IPS DF 6.9 (cell line): ENCODE results near the gene TIMP1.

Experiments used
- DNase-seq: peaks from one replicate; pipeline ENCODE4 v3.0.0-alpha.2; 2013; ENCODE audit warnings: low read depth, low spot score
- H3K27ac ChIP-seq: one replicate; pipeline ENCODE4 v1.5.1; 2013; ENCODE audit warnings: low read length, control low read depth
- H3K27me3 ChIP-seq: 2 replicates; pipeline ENCODE4 v1.6.1; 2013; ENCODE audit warnings: mild to moderate bottlenecking, low read length; ENCODE audit not compliant: control insufficient read depth, insufficient read depth
- H3K36me3 ChIP-seq: 2 replicates; pipeline ENCODE4 v1.6.1; 2013; ENCODE audit warnings: low read length; ENCODE audit not compliant: control insufficient read depth, insufficient read depth
- H3K4me1 ChIP-seq: 2 replicates; pipeline ENCODE4 v1.6.1; 2013; ENCODE audit warnings: low read length; ENCODE audit not compliant: control insufficient read depth, insufficient read depth
- H3K4me3 ChIP-seq: 2 replicates; pipeline ENCODE4 v1.5.1; 2013; ENCODE audit warnings: mild to moderate bottlenecking, low read length
- H3K9me3 ChIP-seq: 2 replicates; pipeline ENCODE4 v1.6.1; 2013; ENCODE audit warnings: low read length, inconsistent platforms; ENCODE audit not compliant: control insufficient read depth, insufficient read depth
- WGBS: extraction: QIAGEN DNeasy Blood & Tissue Kit; methylation state at CpG from one replicate; pipeline ENCODE4 v1.1.7; 2013; ENCODE audit warnings: mixed read lengths, missing lambda C conversion rate; ENCODE audit not compliant: insufficient read length, insufficient coverage; 5-methylcytosine and 5-hydroxymethylcytosine counted together

Gene TIMP1

DNA sequence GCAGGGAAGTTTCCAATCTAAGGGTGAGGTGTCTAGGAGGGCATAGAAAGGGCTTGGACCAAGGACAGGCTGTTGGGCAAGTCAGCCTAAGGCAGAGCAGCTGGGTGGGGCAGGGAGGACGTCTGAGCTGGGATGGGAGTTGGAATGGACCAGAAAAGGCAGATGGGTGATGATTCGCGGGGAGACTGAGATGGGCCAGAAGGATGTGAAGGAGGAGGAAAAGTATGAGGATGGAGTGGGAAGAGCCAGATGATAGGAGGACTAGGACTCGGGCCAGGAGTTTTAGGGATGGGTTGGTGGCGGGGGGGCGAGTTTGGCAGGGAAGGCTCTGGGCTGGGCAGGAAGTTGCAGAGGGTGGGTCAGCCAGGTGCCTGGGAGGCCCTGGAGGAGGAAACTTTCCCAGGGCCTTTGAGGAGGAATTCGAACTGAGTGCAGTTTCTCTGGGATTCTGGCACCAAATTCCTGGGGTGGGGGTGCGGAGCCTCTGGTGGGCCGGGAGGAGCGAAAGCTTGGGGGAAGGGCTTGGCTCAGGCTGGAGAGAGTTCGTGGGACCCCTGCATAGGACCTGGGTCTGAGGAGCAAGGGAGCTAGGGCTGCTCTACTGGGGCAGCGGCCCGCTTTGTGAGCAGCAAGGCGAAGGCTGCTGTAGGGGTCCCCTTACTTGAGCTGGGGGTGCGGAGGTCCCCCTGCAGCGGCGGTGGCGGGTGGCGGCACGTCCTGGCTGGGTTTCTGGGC lies 8.7 kb upstream of the TIMP1 start:
- Histone ChIP-seq H3K4me3 (peak overlapping the region; percentile 49; the same call in 1 of the 2 replicates), H3K36me3 (peaks cover 2% of the 10 kb centered on the region; the same call in 1 of the 2 replicates), H3K4me1 (peaks cover 6% of the 10 kb centered on the region), H3K27me3 (no peaks in the 10 kb centered on the region), H3K9me3 (no peaks in the 10 kb centered on the region), H3K27ac (no peak overlapping the region)
- WGBS, result no CpG with 5 or more reads among the region's 20 CpGs
- DNase-seq, result peak; percentile 47

DNA sequence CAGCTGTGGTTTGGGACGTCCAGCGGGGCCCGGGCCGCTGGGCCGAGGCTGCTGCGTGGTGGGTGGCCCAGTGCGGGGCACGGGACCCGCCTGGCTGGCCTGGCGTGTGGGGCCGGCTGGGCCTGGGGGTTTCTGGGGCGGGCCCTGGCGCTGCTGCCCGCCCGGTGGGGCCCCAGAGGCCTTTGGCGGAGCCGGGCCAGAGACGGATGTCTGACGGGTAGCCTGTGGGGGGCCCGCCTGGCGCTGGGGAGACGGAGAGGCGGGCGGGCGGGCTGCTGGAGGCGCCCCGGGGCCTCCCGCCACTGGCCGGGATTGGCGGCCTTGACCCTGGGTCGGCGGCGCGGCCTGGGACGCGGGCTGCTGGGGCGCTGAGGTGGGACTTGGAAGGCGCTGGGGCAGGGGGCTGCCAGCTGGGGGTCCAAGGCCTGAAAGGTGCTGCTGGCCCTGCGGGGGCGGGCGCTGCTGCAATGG lies 8.1 kb upstream of the TIMP1 start:
- H3K9me3 ChIP-seq, result no peaks in the 10 kb centered on the region
- no peak for DNase-seq
- H3K27me3 ChIP-seq, result no peaks in the 10 kb centered on the region
- H3K36me3 ChIP-seq, result no peaks in the 10 kb centered on the region; the same call in 1 of the 2 replicates
- peak overlapping the region; percentile 49; the same call in 1 of the 2 replicates for H3K4me3 ChIP-seq
- peaks cover 7% of the 10 kb centered on the region for H3K4me1 ChIP-seq
- no peak overlapping the region for H3K27ac ChIP-seq
- no CpG with 5 or more reads among the region's 41 CpGs for WGBS

DNA sequence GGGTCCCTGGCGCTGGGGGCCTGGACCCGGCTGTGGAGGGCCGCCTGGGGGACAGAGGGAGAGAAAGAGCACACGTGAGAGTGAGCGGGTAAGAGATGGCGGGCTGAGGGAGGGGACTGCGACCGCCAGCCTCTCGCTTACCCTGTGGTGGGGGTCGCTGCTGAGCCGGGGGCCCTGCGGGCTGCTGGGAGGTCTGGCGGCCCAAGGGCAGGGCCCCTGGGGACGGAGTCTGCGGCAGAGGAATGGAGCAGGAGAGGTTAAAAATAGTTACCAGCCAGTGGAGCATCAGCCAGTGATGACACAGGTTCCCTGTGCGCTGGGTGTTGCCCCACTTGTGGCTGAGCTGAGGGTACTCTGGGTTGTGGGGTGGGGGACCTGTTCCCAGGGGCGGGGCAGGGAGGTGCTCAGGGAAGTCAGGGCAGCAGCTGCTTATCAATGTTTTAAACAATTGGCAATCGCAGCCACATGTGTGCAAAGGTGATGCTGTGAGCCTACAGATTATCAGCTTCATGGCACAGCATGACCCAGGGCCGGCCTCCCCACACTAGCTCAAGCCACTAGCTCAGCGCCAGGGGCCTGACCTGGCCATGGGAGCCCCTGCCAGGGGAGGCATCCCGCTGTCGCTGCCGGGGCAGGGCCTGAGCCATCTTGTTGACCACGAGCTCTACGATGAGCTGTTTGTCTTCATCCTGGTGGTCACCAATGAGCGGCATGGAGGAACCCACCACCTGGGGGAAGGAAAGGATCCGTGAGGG lies 7.5 kb upstream of the TIMP1 start:
- Histone ChIP-seq H3K36me3 (no peaks in the 10 kb centered on the region; the same call in 1 of the 2 replicates), H3K4me1 (peaks cover 7% of the 10 kb centered on the region), H3K9me3 (no peaks in the 10 kb centered on the region), H3K4me3 (peak overlapping the region; percentile 49; the same call in 1 of the 2 replicates), H3K27ac (no peak overlapping the region), H3K27me3 (no peaks in the 10 kb centered on the region)
- no CpG with 5 or more reads among the region's 27 CpGs for WGBS
- no peak for DNase-seq

DNA sequence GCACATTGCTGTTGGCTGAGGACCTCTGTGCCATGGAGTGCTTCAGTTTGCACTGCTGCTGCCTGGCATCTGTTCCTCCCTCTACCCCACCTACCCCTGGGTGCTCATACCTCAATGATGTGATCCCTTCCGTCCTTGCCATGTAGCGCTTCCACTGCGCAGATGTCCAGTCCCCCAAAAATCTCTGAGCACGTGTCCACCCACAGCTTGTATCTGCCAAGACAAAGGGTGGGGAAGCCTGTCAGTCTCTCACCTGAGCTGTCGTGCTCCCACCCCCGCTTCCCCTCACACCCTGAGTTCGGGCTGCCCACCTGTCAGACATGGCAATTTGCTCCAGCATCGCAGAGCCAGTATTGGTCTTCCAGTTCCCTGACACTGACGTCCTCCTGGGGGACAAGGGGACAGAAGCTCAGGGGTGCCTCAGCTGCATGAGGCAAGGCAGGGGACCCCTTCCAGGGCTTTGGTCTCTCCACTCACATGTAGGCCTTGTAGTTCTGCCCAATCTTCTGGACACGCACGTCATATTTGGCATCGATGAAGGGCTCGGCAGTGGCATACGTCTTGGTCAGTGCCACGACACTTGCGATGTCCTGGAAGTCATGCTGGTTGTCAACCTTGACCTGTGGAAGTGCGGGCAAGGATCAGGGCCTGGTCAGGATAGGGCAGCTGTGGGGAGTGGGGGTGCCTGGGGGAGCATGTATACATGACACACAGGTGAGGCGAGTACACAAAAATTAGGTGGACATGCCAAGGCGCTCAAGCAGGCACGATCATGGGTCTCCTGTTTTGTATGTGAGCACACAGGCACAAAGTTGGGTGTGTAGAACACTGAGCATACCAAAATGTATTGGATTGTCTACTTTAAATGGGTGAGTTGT lies 6.0 kb upstream of the TIMP1 start:
- no peak overlapping the region for H3K4me3 ChIP-seq
- H3K4me1 ChIP-seq, result peaks cover 7% of the 10 kb centered on the region
- H3K36me3 ChIP-seq, result no peaks in the 10 kb centered on the region; the same call in 1 of the 2 replicates
- H3K9me3 ChIP-seq, result no peaks in the 10 kb centered on the region
- WGBS, result no CpG with 5 or more reads among the region's 20 CpGs
- H3K27me3 ChIP-seq, result no peaks in the 10 kb centered on the region
- no peak overlapping the region for H3K27ac ChIP-seq
- no peak for DNase-seq

DNA sequence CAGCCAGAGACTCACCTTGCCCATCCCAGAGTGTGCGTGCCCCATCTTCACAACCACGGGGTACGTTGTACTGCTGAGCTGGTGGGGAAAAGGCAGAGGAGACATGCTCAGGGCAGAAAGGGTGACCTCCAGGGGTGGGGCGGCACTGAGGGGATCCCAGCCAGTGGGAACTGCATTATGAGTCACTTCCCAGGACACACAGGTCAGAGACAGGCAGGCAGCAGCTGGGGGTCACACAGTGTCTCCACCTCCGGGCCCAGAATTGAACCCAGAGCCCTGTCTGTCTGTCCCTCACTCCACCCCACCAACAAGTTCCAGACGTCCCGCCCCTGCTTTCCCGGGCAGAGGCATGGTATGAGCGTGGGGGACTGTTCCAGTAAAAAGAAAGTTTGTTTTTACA lies 4.8 kb upstream of the TIMP1 start:
- H3K27me3 ChIP-seq, result no peaks in the 10 kb centered on the region
- DNase-seq, result no peak
- H3K9me3 ChIP-seq, result no peaks in the 10 kb centered on the region
- H3K4me1 ChIP-seq, result peaks cover 7% of the 10 kb centered on the region
- no peak overlapping the region for H3K27ac ChIP-seq
- H3K36me3 ChIP-seq, result no peaks in the 10 kb centered on the region
- no peak overlapping the region for H3K4me3 ChIP-seq
- no CpG with 5 or more reads among the region's 9 CpGs for WGBS

DNA sequence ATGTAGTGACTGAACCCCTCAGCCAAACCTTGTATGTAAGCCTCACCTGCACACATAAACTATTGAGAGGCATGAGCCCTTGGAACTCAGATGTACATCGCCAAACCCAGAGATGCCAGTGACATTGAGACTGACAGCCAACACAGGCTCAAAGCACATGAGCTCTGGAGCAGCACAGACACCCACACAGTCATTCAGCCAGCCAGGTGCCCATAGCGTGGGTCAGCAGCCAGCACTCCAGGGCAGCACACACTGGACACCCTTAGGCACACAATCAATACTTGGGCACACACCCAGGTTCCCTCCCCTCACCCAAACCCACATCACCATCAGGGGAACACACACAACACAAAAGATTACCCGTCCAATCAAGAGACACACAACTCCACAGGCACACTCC lies 4.3 kb upstream of the TIMP1 start:
- Histone ChIP-seq H3K27ac (no peak overlapping the region), H3K36me3 (no peaks in the 10 kb centered on the region), H3K4me3 (no peak overlapping the region), H3K9me3 (no peaks in the 10 kb centered on the region), H3K4me1 (peaks cover 5% of the 10 kb centered on the region), H3K27me3 (no peaks in the 10 kb centered on the region)
- DNase-seq, result no peak
- no CpG with 5 or more reads among the region's 3 CpGs for WGBS

DNA sequence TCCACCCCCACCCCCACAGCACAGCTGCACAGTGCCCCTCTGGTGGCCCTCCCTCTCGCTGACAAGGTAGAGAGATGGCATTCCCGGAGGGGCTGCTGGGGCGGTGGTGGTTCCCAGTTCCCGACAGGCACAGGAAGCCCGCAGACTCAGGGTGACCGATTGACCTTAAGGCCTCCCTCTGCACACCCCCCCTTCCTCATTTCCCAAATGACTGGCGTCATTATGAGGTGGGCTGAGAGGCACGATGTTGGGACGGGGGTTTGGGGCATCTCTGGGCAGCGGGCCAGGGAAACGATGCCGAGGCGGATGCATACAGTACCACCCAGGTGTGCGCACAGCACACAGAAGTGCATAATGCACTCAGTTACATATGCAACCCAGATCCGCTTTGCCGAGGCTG lies 3.5 kb upstream of the TIMP1 start:
- H3K4me3 ChIP-seq, result no peak overlapping the region
- no peaks in the 10 kb centered on the region for H3K36me3 ChIP-seq
- no peaks in the 10 kb centered on the region for H3K27me3 ChIP-seq
- peaks cover 4% of the 10 kb centered on the region for H3K4me1 ChIP-seq
- WGBS, result no CpG with 5 or more reads among the region's 16 CpGs
- H3K9me3 ChIP-seq, result no peaks in the 10 kb centered on the region
- no peak for DNase-seq
- H3K27ac ChIP-seq, result no peak overlapping the region

DNA sequence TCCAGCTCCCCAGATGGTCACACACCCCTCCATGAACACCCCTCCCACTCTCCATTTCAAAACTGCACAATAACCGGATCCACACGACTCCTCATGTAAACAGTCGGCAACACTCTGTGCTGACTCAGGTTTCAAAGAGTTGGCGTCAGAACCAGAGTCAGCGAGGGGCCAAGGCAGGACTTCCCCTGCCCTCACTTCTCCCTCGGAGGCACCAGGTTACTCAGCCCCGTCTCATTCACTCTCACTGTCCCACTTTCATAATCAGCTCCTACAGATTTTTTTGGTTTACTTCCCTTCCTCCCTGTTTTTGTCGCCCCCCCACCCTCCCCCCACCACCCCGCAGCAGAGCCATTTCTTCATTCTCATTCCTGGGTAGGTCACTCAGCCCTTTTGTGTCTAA lies 2.7 kb upstream of the TIMP1 start:
- DNase-seq, result no peak
- no peaks in the 10 kb centered on the region for H3K36me3 ChIP-seq
- no peak overlapping the region for H3K27ac ChIP-seq
- no peaks in the 10 kb centered on the region for H3K9me3 ChIP-seq
- no CpG with 5 or more reads among the region's 9 CpGs for WGBS
- H3K4me1 ChIP-seq, result peaks cover 4% of the 10 kb centered on the region
- no peak overlapping the region for H3K4me3 ChIP-seq
- no peaks in the 10 kb centered on the region for H3K27me3 ChIP-seq

DNA sequence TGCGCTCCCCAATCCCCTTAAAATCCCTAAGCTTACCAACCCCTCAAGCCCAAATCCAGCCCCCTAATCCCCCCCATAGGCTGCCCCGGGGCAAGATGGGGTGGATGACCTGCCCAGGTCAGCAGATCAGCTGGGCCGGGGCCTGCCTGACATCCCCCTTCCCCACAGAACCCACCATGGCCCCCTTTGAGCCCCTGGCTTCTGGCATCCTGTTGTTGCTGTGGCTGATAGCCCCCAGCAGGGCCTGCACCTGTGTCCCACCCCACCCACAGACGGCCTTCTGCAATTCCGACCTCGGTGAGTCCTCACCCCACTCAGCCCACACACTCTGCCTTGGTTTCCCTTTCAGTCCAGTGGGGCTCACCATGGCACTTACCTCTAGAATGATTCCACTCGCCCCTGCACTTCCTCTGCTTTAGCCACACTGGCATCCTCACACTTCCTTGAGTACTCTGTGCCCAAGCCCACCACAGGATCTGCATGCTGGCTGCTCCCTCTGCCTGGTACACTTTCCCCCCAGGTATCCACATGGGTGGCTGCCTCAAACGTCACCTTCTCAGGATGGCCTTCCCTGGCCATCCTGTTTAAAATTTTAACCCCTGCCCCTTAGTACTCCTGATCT lies 1.1 kb downstream of the TIMP1 start:
- Histone ChIP-seq H3K4me1 (peaks cover 1% of the 10 kb centered on the region; the same call in 1 of the 2 replicates), H3K9me3 (no peaks in the 10 kb centered on the region), H3K36me3 (no peaks in the 10 kb centered on the region), H3K27me3 (no peaks in the 10 kb centered on the region), H3K27ac (no peak overlapping the region), H3K4me3 (no peak overlapping the region)
- no peak for DNase-seq
- 100% methylated on average over 1 of the region's 8 CpGs for WGBS

DNA sequence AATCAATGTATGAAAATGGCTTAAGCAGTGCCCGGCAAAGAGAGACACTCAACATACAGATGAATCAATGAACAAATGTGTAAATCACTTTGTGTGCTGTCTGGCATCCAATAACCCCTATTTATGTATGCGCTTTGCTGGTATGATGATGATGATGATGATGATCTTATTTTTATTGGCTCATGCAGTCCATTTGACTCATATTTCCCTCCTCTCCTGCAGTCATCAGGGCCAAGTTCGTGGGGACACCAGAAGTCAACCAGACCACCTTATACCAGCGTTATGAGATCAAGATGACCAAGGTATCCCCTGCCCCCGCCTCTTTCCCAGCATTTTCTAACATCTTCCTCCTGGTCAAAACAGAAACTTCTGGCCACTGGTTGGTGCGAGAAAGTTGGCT lies 2.5 kb downstream of the TIMP1 start:
- Histone ChIP-seq H3K4me3 (no peak overlapping the region), H3K4me1 (no peaks in the 10 kb centered on the region), H3K27ac (no peak overlapping the region), H3K36me3 (no peaks in the 10 kb centered on the region), H3K27me3 (no peaks in the 10 kb centered on the region), H3K9me3 (no peaks in the 10 kb centered on the region)
- no CpG with 5 or more reads among the region's 6 CpGs for WGBS
- no peak for DNase-seq
